Smooth muscle cell (in vitro differentiated cells): ENCODE measurements around the gene KIAA0930. TPM values are rescaled to one million over a fixed set of nuclear protein-coding genes. Genes with fewer than 3 reads are reported as not detected.
"Not testable (repeated sequence)": the region's sequence is repeated elsewhere in the genome, so short reads cannot be mapped to it uniquely, and the experiment has no call there.

Experiments
- DNase-seq: peaks from one replicate; lab custom pipeline; 2025; ENCODE audit not compliant: unreplicated experiment; lab: John Stamatoyannopoulos, UW
- H2AFZ ChIP-seq: fragments of 200-600 bp; sonication (generic); 2 replicates; pipeline ENCODE4 v1.6.0; 2016; ENCODE audit warnings: antibody characterized with exemption, low read depth, mild to moderate bottlenecking
- H3F3A ChIP-seq: fragments of 200-600 bp; sonication (generic); 2 replicates; pipeline ENCODE4 v1.6.0; 2017; ENCODE audit warnings: antibody characterized with exemption, low read depth
- H3K27ac ChIP-seq: fragments of 200-600 bp; sonication (generic); 2 replicates; pipeline ENCODE4 v1.5.1; 2016; ENCODE audit warnings: low read depth, mild to moderate bottlenecking
- H3K27me3 ChIP-seq: fragments of 200-600 bp; sonication (generic); 2 replicates; pipeline ENCODE4 v1.6.1; 2016; ENCODE audit warnings: low read depth, mild to moderate bottlenecking
- H3K36me3 ChIP-seq: fragments of 200-600 bp; sonication (generic); 2 replicates; pipeline ENCODE4 v1.5.1; 2016; ENCODE audit warnings: low read depth
- H3K4me1 ChIP-seq: fragments of 200-600 bp; sonication (generic); 2 replicates; pipeline ENCODE4 v1.5.1; 2016; ENCODE audit warnings: low read depth
- H3K4me2 ChIP-seq: fragments of 200-600 bp; sonication (generic); 2 replicates; pipeline ENCODE4 v1.6.0; 2016; ENCODE audit warnings: mild to moderate bottlenecking
- H3K4me3 ChIP-seq: fragments of 200-600 bp; sonication (generic); 2 replicates; pipeline ENCODE4 v1.5.1; 2016; ENCODE audit warnings: mild to moderate bottlenecking
- H3K79me2 ChIP-seq: fragments of 200-600 bp; sonication (generic); 2 replicates; pipeline ENCODE4 v1.6.0; 2016; ENCODE audit warnings: low read depth, mild to moderate bottlenecking
- H3K9ac ChIP-seq: fragments of 200-600 bp; sonication (generic); 2 replicates; pipeline ENCODE4 v1.6.0; 2016; ENCODE audit warnings: low read depth
- H3K9me3 ChIP-seq: fragments of 200-600 bp; sonication (generic); replicated peaks from 2 replicates; pipeline ENCODE4 v1.5.1; 2016; ENCODE audit warnings: low read depth
- H4K20me1 ChIP-seq: fragments of 200-600 bp; sonication (generic); 2 replicates; pipeline ENCODE4 v1.6.0; 2016; ENCODE audit warnings: low read depth
- CTCF ChIP-seq: fragments of 200-600 bp; sonication (generic); IDR thresholded peaks from 2 replicates; pipeline ENCODE4 v1.5.1; 2017; ENCODE audit warnings: borderline replicate concordance, mild to moderate bottlenecking, antibody characterized with exemption; ENCODE audit not compliant: insufficient read depth, poor library complexity, severe bottlenecking
- WGBS: methylation state at CpG from one replicate; pipeline ENCODE4 v1.1.7; 2016; ENCODE audit warnings: low lambda C conversion rate; 5-methylcytosine and 5-hydroxymethylcytosine counted together
- polyA plus RNA-seq: library from polyadenylated mRNA; unstranded; fragments of >200 nt; fragmentation: Nextera tagmentation; extraction: Ambion mirVana; gene quantifications from 2 replicates; pipeline ENCODE4 v1.2.1, GENCODE V29; 2016
- total RNA-seq: library from RNA; depleted of rRNA; stranded (reverse); fragments of >200 nt; gene quantifications from 2 replicates; pipeline ENCODE4 v1.2.3, GENCODE V29; 2014

KIAA0930 gene
- total and polyA plus RNA-seq, 2 experiments from 2014 or later = 37.6 to 44.8 TPM

GRCh38 chr22:45192701-45193187 is 48.0 kb downstream of the KIAA0930 start:
- Histone ChIP-seq H3K4me1 (no peaks in the 10 kb centered on the region), H4K20me1 (no peaks in the 10 kb centered on the region), H3K4me3 (no peak overlapping the region), H3F3A (peaks cover 4% of the 10 kb centered on the region), H3K27ac (no peak overlapping the region), H3K9me3 (no peaks in the 10 kb centered on the region), H3K27me3 (no peaks in the 10 kb centered on the region), H3K36me3 (no peaks in the 10 kb centered on the region), H2AFZ (no peak overlapping the region), H3K4me2 (no peak overlapping the region), H3K9ac (no peak overlapping the region), H3K79me2 (no peaks in the 10 kb centered on the region)
- WGBS = 30% methylated on average over 13 of the region's 13 CpGs
- DNase-seq = no peak
- TF ChIP-seq CTCF = no peak

- H3K4me1 ChIP-seq, H3K27ac ChIP-seq, H2AFZ ChIP-seq, H3F3A ChIP-seq, H4K20me1 ChIP-seq, DNase-seq, H3K27me3 ChIP-seq, H3K9ac ChIP-seq, H3K9me3 ChIP-seq, H3K4me3 ChIP-seq, H3K4me2 ChIP-seq, H3K36me3 ChIP-seq, H3K79me2 ChIP-seq: not testable (repeated sequence)
- 96% methylated on average over 9 of the region's 9 CpGs for WGBS
Measured at GRCh38 chr22:45191746-45192145, 48.9 kb downstream of the KIAA0930 start.

DNA sequence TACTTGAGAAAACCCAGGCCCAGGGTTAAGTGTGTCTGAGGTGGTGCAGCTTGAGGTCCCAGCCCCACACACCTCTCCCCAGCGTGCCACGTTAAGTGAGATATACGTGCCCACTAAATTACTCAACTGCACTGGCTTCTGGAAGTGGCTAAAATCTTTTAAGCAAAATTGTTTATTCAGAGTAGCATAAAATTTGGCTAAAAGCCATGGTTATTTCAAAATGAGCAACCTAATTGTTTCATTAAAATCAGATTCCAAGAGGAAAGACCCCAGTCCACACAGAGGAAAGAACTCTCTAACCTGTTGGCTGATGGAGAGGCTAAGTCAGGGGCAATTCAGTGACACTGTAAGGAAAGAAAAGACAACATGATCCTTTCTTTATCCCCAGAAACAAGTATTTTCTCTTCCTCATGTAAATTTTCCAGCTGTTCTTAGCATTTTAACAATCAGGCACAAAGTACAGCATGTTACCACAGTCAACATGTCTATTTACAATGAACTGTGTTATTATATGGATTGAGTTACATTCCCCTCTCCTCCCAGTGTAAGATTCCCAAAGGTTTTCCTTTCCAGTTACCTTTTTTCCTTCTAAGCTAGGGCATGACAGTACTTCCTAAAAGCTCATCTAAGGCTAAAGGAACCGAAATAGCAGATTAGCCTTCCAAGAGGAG is 50.4 kb downstream of the KIAA0930 start:
- H3F3A ChIP-seq = peaks cover 4% of the 10 kb centered on the region
- H3K4me2 ChIP-seq = no peak overlapping the region
- H3K4me1 ChIP-seq = no peaks in the 10 kb centered on the region
- H3K27me3 ChIP-seq = no peaks in the 10 kb centered on the region
- no peak for TF ChIP-seq CTCF
- no peaks in the 10 kb centered on the region for H3K36me3 ChIP-seq
- H2AFZ ChIP-seq = no peak overlapping the region
- 96% methylated on average over 4 of the region's 4 CpGs for WGBS
- H3K9ac ChIP-seq = no peak overlapping the region
- no peak overlapping the region for H3K27ac ChIP-seq
- H3K79me2 ChIP-seq = no peaks in the 10 kb centered on the region
- H3K4me3 ChIP-seq = no peak overlapping the region
- DNase-seq = no peak
- H3K9me3 ChIP-seq = no peaks in the 10 kb centered on the region
- H4K20me1 ChIP-seq = peaks cover 5% of the 10 kb centered on the region

- H2AFZ ChIP-seq = no peak overlapping the region
- no peaks in the 10 kb centered on the region for H3K36me3 ChIP-seq
- H3K27me3 ChIP-seq = no peaks in the 10 kb centered on the region
- no peaks in the 10 kb centered on the region for H3K4me1 ChIP-seq
- no peaks in the 10 kb centered on the region for H3K79me2 ChIP-seq
- TF ChIP-seq CTCF = no peak
- WGBS = 75% methylated on average over 14 of the region's 16 CpGs
- H4K20me1 ChIP-seq = peaks cover 8% of the 10 kb centered on the region
- no peak overlapping the region for H3K4me3 ChIP-seq
- peaks cover 4% of the 10 kb centered on the region for H3F3A ChIP-seq
- no peak for DNase-seq
- no peaks in the 10 kb centered on the region for H3K9me3 ChIP-seq
- H3K27ac ChIP-seq = no peak overlapping the region
- no peak overlapping the region for H3K9ac ChIP-seq
- H3K4me2 ChIP-seq = no peak overlapping the region
Measured at GRCh38 chr22:45188779-45189178, 51.9 kb downstream of the KIAA0930 start.
